Kidney epithelial cell (primary cell): ENCODE data around the gene SLC9A7. TPM values are rescaled to one million over a fixed set of nuclear protein-coding genes. Genes with fewer than 3 reads are reported as not detected.

Experiments used
- DNase-seq: peaks from one replicate; pipeline ENCODE4 v3.0.0-alpha.2; 2010; ENCODE audit warnings: low read depth
- H3K27me3 ChIP-seq: 2 replicates; pipeline ENCODE4 v1.6.0; 2011; ENCODE audit warnings: low read length; ENCODE audit not compliant: control insufficient read depth, insufficient read depth
- H3K36me3 ChIP-seq: 2 replicates; pipeline ENCODE4 v1.5.1; 2011; ENCODE audit warnings: low read length; ENCODE audit not compliant: control insufficient read depth, insufficient read depth
- H3K4me3 ChIP-seq: 2 replicates; pipeline ENCODE4 v1.5.1; 2011; ENCODE audit warnings: low read depth, mild to moderate bottlenecking, control low read depth, low read length
- total RNA-seq: library from RNA; depleted of rRNA; stranded (reverse); fragments of >200 nt; gene quantifications from 2 replicates; pipeline ENCODE4 v1.2.3, GENCODE V29; 2015
- TF ChIP-seq, protein P1 (sequence below): IDR thresholded peaks from 2 replicates; pipeline ENCODE4 v1.5.1; 2011; ENCODE audit warnings: mild to moderate bottlenecking, moderate library complexity, low read length, control low read depth, inconsistent platforms; ENCODE audit not compliant: insufficient read depth, poor library complexity, severe bottlenecking

Gene SLC9A7
- total RNA-seq, result 9.8 and 12.3 TPM in 2 replicates

- Histone ChIP-seq H3K4me3 (peak within 1 kb of the TSS; percentile 67), H3K27me3 (no peaks in the 10 kb centered on the region), H3K36me3 (no peaks in the 10 kb centered on the region)
- DNase-seq, result no peak
- TF ChIP-seq, protein P1, sequence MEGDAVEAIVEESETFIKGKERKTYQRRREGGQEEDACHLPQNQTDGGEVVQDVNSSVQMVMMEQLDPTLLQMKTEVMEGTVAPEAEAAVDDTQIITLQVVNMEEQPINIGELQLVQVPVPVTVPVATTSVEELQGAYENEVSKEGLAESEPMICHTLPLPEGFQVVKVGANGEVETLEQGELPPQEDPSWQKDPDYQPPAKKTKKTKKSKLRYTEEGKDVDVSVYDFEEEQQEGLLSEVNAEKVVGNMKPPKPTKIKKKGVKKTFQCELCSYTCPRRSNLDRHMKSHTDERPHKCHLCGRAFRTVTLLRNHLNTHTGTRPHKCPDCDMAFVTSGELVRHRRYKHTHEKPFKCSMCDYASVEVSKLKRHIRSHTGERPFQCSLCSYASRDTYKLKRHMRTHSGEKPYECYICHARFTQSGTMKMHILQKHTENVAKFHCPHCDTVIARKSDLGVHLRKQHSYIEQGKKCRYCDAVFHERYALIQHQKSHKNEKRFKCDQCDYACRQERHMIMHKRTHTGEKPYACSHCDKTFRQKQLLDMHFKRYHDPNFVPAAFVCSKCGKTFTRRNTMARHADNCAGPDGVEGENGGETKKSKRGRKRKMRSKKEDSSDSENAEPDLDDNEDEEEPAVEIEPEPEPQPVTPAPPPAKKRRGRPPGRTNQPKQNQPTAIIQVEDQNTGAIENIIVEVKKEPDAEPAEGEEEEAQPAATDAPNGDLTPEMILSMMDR, result peak; percentile 78
Measured at GRCh38 chrX:46758956-46759644, at the start of gene SLC9A7. SLC9A7 (minus strand) TSS chrX:46759118; CDS start chrX:46759029, 89 bp downstream.

- Histone ChIP-seq H3K4me3 (no peak overlapping the region), H3K36me3 (no peaks in the 10 kb centered on the region), H3K27me3 (no peaks in the 10 kb centered on the region)
- TF ChIP-seq, protein P1, result no peak
- no peak for DNase-seq
Measured at GRCh38 chrX:46805270-46805669, 46.4 kb upstream of the SLC9A7 start.

DNA sequence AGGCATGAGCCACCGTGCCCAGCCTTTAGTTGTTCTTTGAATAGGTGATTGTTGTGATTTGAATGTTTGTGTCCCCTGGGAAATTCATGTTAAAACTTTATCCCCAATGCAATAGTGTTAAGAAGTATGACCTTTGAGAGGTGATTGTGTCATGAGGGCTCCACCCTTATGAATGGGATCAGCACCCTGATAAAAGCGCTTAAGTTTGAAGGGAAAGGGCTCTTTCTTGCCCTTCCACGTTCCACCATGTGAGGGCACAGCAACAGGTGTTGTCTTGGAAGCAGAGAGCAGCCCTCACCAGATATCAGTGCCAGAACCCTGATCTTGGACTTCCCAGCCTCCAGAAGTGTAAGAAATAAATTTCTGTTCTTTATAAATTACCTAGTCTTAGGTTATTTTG lies 44.2 kb upstream of the SLC9A7 start:
- DNase-seq, result no peak
- Histone ChIP-seq H3K36me3 (no peaks in the 10 kb centered on the region), H3K27me3 (no peaks in the 10 kb centered on the region), H3K4me3 (no peak overlapping the region)
- TF ChIP-seq, protein P1, result peak; percentile 20

DNA sequence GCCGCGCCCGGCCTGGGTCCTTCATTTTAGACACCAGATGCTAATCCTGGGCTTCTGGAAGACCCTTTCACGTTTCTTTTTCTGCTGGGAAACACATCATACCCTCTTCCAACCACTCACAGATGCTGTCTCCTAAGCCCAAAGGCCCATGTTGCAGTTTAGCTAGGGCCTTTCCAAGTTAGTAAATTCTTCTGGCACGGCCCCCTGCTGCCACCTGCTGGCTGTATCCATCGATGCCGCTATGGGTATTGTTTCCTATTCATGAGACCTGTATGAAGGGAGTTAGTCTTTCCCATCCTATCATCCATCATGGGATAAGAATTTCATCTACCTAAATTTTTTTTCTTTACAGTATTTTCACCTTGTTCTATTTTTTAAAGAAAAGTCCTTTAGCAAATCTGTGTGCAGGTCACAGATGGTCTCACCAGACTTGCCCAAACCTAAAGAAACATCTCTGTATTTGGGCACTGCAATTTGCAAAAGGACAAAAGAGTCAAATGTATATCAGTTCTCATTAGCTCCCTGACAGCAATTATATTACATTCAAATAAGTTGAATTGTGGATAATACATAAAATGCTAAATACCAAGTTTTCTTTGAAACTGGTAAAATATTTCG lies 37.8 kb upstream of the SLC9A7 start:
- TF ChIP-seq, protein P1, result peak; percentile 78
- no peak for DNase-seq
- Histone ChIP-seq H3K4me3 (no peak overlapping the region), H3K27me3 (no peaks in the 10 kb centered on the region), H3K36me3 (no peaks in the 10 kb centered on the region)

DNA sequence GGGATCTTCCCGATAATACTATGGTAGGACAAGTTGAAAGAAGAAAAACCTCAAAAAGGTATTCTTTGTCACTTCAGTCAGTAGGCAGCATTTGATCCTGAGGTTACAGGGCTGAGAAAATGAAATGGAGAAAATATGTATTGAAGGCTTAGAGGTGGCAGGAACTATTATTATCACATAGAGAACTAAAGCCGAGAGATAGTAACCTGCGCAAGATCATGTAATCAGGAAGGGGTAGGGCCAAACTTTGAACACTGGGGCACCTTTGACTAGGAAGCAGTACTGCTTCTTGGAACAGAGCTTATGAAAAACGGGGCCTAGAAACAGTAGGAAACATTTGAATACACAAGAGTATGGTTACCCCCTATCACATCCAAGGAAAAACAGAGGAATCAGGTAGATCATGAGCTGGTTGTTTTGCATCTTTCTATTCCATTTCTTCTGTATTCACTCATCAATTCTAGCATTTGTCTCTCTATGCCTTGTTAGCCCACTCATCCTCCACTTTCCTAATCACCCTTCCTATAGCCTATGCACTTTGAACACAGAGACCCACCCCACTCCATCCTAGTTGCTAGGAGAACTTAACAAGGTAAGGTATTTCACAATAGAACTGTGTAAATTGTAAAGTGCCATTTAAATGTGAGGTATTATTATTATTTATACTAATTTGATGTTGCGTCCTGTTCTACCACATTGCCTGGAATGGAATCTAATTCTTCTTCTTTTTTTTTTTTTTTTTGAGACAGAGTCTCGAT lies 34.6 kb upstream of the SLC9A7 start:
- TF ChIP-seq, protein P1, result no peak
- no peak for DNase-seq
- H3K36me3 ChIP-seq, result no peaks in the 10 kb centered on the region
- H3K27me3 ChIP-seq, result no peaks in the 10 kb centered on the region
- H3K4me3 ChIP-seq, result no peak overlapping the region
